WI38 (cell line): ENCODE measurements around the gene TNS4.

Source experiments
- H3K4me3 ChIP-seq: 2 replicates; pipeline ENCODE4 v1.5.1; 2011; ENCODE audit warnings: low read depth, mild to moderate bottlenecking, control low read depth, low read length
- TF ChIP-seq, protein P1 (sequence below): IDR thresholded peaks from 2 replicates; pipeline ENCODE4 v1.5.1; 2012; ENCODE audit warnings: low read depth, mild to moderate bottlenecking, control low read depth, low read length

The TNS4 gene

DNA sequence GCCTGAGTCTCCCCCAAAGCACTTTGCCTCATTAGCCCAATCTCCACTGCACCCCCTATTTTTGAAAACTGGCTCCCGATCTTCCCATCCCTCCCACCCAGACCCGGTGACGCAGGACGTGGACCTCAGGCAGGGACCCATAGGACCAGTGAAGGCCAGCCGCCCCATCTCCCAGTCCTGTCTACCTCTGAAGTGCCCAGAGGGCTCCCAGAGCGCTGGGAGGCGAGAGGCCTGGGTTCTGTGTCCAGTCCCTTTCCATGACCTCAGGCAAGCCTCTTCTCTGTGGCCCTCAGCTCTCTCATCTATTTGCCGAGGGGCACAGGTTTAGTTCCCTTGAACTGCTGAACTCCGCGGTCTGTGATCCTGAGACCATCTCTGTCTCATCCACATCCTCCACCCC, 714 bp downstream of the TNS4 start:
- TF ChIP-seq, protein P1, sequence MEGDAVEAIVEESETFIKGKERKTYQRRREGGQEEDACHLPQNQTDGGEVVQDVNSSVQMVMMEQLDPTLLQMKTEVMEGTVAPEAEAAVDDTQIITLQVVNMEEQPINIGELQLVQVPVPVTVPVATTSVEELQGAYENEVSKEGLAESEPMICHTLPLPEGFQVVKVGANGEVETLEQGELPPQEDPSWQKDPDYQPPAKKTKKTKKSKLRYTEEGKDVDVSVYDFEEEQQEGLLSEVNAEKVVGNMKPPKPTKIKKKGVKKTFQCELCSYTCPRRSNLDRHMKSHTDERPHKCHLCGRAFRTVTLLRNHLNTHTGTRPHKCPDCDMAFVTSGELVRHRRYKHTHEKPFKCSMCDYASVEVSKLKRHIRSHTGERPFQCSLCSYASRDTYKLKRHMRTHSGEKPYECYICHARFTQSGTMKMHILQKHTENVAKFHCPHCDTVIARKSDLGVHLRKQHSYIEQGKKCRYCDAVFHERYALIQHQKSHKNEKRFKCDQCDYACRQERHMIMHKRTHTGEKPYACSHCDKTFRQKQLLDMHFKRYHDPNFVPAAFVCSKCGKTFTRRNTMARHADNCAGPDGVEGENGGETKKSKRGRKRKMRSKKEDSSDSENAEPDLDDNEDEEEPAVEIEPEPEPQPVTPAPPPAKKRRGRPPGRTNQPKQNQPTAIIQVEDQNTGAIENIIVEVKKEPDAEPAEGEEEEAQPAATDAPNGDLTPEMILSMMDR, result no peak
- no peak overlapping the region for H3K4me3 ChIP-seq

DNA sequence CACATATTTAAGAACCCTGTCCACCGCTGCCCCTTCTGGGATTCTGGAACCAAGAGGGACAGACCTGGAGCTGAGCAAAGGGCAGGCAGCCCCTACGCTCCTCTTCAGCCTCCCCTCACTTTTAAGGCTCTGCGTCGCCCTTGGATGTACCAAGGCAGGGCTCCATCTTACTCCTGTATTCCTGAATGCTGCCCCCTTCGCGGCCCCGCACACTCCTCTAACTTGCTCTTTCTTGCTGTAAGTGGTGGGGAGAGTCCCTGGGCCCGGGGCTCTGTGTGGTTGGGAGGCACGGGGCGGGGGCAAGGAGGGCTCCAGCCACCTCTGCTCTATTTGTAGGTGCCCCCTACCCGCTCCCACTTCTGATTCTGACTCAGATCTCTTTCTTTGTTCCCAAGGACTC, 1.2 kb downstream of the TNS4 start:
- no peak overlapping the region for H3K4me3 ChIP-seq
- TF ChIP-seq, protein P1, result no peak

DNA sequence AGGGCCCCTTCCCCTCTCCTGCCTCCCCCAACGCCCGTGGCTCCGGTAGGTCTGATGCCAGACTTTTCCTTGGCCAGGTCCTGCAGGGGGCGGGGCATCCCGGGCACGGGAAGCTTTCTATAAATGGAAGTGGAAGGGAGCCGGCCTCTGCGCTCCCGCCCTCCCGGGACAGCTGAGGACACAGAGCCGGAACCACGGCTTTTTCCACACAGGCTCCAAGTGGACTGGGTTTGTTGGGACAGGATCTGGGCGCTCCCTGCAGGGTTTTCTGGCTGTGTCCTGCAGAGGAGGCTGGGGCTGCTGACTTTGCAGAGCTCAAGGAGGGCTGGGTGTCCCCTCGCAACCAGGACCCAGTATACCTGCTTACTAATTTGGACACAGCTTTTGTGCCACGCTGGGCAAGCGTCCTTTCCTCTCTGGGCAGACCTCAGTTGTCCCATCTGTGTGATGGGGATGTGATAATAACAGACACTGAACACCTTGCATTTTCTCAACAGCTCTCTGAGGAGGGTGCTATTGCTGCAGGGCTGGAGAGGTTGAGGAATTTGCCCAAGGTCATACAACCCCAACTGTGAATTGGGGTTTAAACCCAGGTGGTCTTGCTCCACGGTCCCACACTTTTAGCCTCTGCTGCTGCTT, 1.8 kb downstream of the TNS4 start:
- TF ChIP-seq, protein P1, result no peak
- no peak overlapping the region for H3K4me3 ChIP-seq

DNA sequence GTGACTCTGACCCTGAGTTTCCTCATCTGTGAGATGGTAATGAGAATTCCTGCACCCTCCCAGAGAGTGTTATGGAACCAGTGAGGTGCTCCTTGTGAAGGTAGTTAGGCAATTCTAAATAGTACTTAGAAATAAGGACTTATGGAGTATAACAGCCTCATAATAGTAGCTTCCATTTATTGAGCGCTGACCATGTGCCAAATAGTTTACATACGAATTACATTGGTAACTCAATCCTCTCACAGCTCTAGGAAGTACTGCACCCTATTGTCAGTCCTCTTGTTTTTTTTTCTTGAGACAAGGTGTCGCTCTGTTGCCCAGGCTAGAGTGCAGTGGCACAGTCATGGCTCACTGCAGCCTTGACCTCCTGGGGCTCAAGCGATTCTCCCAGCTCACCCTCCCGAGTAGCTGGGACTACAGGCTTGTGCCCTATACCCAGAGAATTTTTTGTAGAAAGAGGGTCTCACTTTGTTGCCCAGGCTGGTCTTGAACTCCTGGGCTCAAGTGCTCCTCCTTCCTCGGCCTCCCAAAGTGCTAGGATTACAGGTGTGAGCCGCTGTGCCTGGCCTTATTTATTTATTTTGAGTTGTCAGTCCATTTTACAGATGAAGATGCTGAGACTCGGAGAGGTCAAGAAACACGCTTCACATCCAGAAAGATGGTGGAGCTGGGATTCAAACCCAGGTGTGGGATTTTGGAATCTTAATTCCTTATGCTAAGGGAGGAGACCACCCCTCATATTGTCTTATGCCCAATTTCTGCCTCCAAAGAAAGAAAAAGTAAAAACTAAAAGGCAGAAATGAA, 2.9 kb downstream of the TNS4 start:
- no peak overlapping the region for H3K4me3 ChIP-seq
- TF ChIP-seq, protein P1, result no peak

DNA sequence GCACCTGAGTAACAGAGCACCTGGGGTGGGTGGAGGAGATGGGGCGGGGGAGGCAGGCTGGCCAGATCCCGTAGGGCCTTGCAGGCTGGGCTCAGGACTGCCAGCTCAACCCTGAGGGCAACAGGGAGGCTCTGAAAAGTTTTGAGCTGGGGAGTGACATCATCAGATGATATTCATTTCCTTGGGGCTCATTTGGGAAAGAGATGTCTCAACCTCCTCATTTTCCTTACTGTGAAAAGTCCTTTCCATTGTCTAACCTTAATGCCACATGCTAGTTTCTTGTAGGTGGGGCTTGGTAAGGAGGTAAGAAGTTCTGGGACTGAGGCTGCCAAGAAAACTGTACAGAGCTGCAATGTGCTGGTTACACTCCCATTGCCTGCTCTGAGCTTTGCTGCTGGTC, 3.7 kb downstream of the TNS4 start:
- TF ChIP-seq, protein P1, result no peak
- H3K4me3 ChIP-seq, result no peak overlapping the region

DNA sequence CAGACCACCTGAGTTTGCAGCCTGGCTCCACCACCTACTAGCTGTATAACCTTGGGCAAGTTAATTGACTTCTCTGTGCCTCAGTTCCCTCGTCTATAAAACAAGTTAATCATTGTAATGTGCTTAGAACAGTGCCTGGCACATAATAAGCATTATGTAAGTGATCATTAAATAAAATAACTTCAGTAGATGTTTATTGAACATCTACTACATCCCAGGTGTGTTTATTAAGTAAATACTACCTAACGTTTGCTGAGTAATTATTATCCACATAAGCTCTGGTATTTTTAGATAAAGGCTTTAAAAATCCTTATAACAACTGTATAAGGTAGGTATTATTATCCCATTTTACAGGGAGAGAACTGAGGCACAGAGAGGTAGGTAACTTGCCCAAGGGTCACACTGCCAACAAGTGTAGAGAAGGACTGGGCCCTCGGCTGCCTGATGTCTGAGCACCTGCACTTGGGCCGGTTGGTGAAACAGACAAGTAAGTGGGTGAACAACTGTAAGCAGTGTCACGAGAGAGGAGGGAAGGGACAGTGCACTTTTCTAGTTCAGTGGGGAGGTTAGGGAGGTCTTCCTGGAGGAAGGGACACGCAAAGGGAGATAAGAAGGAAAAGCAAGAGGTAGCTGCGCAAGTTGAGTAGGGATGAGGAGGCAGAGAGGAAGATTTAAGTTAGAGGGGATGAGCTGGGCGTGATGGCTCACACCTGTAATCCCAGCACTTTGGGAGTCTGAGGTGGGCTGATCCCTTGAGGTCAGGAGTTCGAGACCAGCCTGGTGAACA, 4.6 kb downstream of the TNS4 start:
- TF ChIP-seq, protein P1, result no peak
- H3K4me3 ChIP-seq, result no peak overlapping the region
